Neural progenitor cell (in vitro differentiated cells): ENCODE data around the gene CYB5R4. TPM values are rescaled to one million over a fixed set of nuclear protein-coding genes. Genes with fewer than 3 reads are reported as not detected.
"Not testable (repeated sequence)": the region's sequence is repeated elsewhere in the genome, so short reads cannot be mapped to it uniquely, and the experiment has no call there.

ENCODE experiments used
- DNase-seq: peaks from one replicate; pipeline ENCODE4 v3.0.0-alpha.2; 2016; ENCODE audit warnings: low spot score
- H2AFZ ChIP-seq: fragments of 200-600 bp; sonication (generic); replicated peaks from 2 replicates; pipeline ENCODE4 v1.6.1; 2016; ENCODE audit warnings: antibody characterized with exemption
- H3F3A ChIP-seq: fragments of 200-600 bp; sonication (generic); 2 replicates; pipeline ENCODE4 v1.6.1; 2016; ENCODE audit warnings: antibody characterized with exemption, low read depth
- H3K27ac ChIP-seq: fragments of 200-600 bp; sonication (generic); 2 replicates; pipeline ENCODE4 v1.5.1; 2016; ENCODE audit warnings: mild to moderate bottlenecking
- H3K27me3 ChIP-seq: fragments of 200-600 bp; sonication (generic); 2 replicates; pipeline ENCODE4 v1.6.1; 2016; ENCODE audit warnings: mild to moderate bottlenecking, moderate library complexity
- H3K36me3 ChIP-seq: fragments of 200-600 bp; sonication (generic); 2 replicates; pipeline ENCODE4 v1.5.1; 2016
- H3K4me1 ChIP-seq: fragments of 200-600 bp; sonication (generic); 2 replicates; pipeline ENCODE4 v1.6.1; 2016; ENCODE audit warnings: mixed run types
- H3K4me2 ChIP-seq: fragments of 200-600 bp; sonication (generic); 2 replicates; pipeline ENCODE4 v1.6.1; 2016
- H3K4me3 ChIP-seq: fragments of 200-600 bp; sonication (generic); 2 replicates; pipeline ENCODE4 v1.5.1; 2016
- H3K79me2 ChIP-seq: fragments of 200-600 bp; sonication (generic); 2 replicates; pipeline ENCODE4 v1.6.1; 2016; ENCODE audit warnings: low read depth
- H3K9ac ChIP-seq: fragments of 200-600 bp; sonication (generic); 2 replicates; pipeline ENCODE4 v1.6.1; 2016
- H3K9me3 ChIP-seq: fragments of 200-600 bp; sonication (generic); 2 replicates; pipeline ENCODE4 v1.5.1; 2016; ENCODE audit warnings: low read depth
- H4K20me1 ChIP-seq: fragments of 200-600 bp; sonication (generic); 2 replicates; pipeline ENCODE4 v1.6.1; 2016; ENCODE audit warnings: low read depth
- H3K27ac Mint-ChIP-seq: 3 replicates; pipeline ENCODE4 v1.8.0; 2021; ENCODE audit warnings: mixed read lengths
- H3K27me3 Mint-ChIP-seq: 2 replicates; pipeline ENCODE4 v1.8.0; 2022; ENCODE audit warnings: low read depth, mild to moderate bottlenecking, inconsistent platforms, moderate library complexity, mixed read lengths; ENCODE audit not compliant: insufficient read depth
- H3K36me3 Mint-ChIP-seq: 3 replicates; pipeline ENCODE4 v1.8.0; 2021; ENCODE audit warnings: mixed read lengths
- H3K4me1 Mint-ChIP-seq: 3 replicates; pipeline ENCODE4 v1.8.0; 2021; ENCODE audit warnings: mixed read lengths
- H3K4me3 Mint-ChIP-seq: 3 replicates; pipeline ENCODE4 v1.8.0; 2021; ENCODE audit warnings: mild to moderate bottlenecking, moderate library complexity, mixed read lengths
- H3K9me3 Mint-ChIP-seq: 3 replicates; pipeline ENCODE4 v1.8.0; 2020; ENCODE audit warnings: mixed read lengths
- CTCF ChIP-seq: fragments of 200-600 bp; sonication (generic); IDR thresholded peaks from 2 replicates; pipeline ENCODE4 v1.5.1; 2017; ENCODE audit warnings: antibody characterized with exemption, mild to moderate bottlenecking
- EZH2 ChIP-seq: fragments of 200-600 bp; sonication (generic); IDR thresholded peaks from 2 replicates; pipeline ENCODE4 v1.6.1; 2017; ENCODE audit warnings: antibody characterized with exemption, mild to moderate bottlenecking, moderate library complexity
- EZH2phosphoT487 ChIP-seq: fragments of 200-600 bp; sonication (generic); IDR thresholded peaks from 2 replicates; pipeline ENCODE4 v1.6.1; 2017; ENCODE audit warnings: antibody characterized with exemption
- total RNA-seq: library from RNA; depleted of rRNA; stranded (reverse); fragments of >200 nt; gene quantifications from 2 replicates; pipeline ENCODE4 v1.2.3, GENCODE V29; 2015; ENCODE audit warnings: low replicate concordance

Gene CYB5R4
- total RNA-seq, 1 donor from 2014 or later: 8.5 TPM

GRCh38 chr6:83905648-83906047, 46.2 kb downstream of the CYB5R4 start:
- Histone ChIP-seq H3K9ac (no peak overlapping the region), H3K4me1 (no peaks in the 10 kb centered on the region), H3K27ac (no peak overlapping the region), H3K4me3 (no peak overlapping the region), H3K27me3 (no peaks in the 10 kb centered on the region), H3K36me3 (no peaks in the 10 kb centered on the region), H2AFZ (no peak overlapping the region), H3F3A (no peaks in the 10 kb centered on the region), H3K4me2 (no peak overlapping the region), H3K79me2 (peaks cover 21% of the 10 kb centered on the region), H3K9me3 (no peaks in the 10 kb centered on the region), H4K20me1 (no peaks in the 10 kb centered on the region)
- Mint-ChIP-seq H3K36me3 (peaks cover 4% of the 10 kb centered on the region), H3K27ac (no peak overlapping the region), H3K9me3 (peaks cover 26% of the 10 kb centered on the region), H3K4me1 (no peaks in the 10 kb centered on the region), H3K27me3 (no peaks in the 10 kb centered on the region), H3K4me3 (no peak overlapping the region)
- no peak for DNase-seq
- no peak for TF ChIP-seq EZH2phosphoT487
- TF ChIP-seq EZH2: no peak
- no peak for TF ChIP-seq CTCF

GRCh38 chr6:83907623-83908390, 48.3 kb downstream of the CYB5R4 start:
- H3K27me3 ChIP-seq, DNase-seq, H3K27ac ChIP-seq, H3K27me3 Mint-ChIP-seq, H2AFZ ChIP-seq, H3K27ac Mint-ChIP-seq, H3K36me3 Mint-ChIP-seq, H3K4me3 ChIP-seq, H3K4me3 Mint-ChIP-seq, H3F3A ChIP-seq, H3K4me1 ChIP-seq, H4K20me1 ChIP-seq, H3K9ac ChIP-seq, H3K4me1 Mint-ChIP-seq, H3K4me2 ChIP-seq, H3K9me3 ChIP-seq, H3K36me3 ChIP-seq: not testable (repeated sequence)
- peaks cover 20% of the 10 kb centered on the region for H3K79me2 ChIP-seq
- peaks cover 14% of the 10 kb centered on the region for H3K9me3 Mint-ChIP-seq

GRCh38 chr6:83908813-83909212, 49.3 kb downstream of the CYB5R4 start:
- Histone ChIP-seq H3K9me3 (no peaks in the 10 kb centered on the region), H3K27me3 (no peaks in the 10 kb centered on the region), H3F3A (no peaks in the 10 kb centered on the region), H3K4me3 (no peak overlapping the region), H3K36me3 (no peaks in the 10 kb centered on the region), H3K9ac (no peak overlapping the region), H3K4me1 (no peaks in the 10 kb centered on the region), H2AFZ (no peak overlapping the region), H3K4me2 (no peak overlapping the region), H4K20me1 (no peaks in the 10 kb centered on the region), H3K79me2 (peaks cover 10% of the 10 kb centered on the region), H3K27ac (no peak overlapping the region)
- no peaks in the 10 kb centered on the region for H3K4me1 Mint-ChIP-seq
- TF ChIP-seq EZH2 (no peak), CTCF (no peak), EZH2phosphoT487 (no peak)
- no peaks in the 10 kb centered on the region for H3K27me3 Mint-ChIP-seq
- H3K36me3 Mint-ChIP-seq: peaks cover 4% of the 10 kb centered on the region
- H3K27ac Mint-ChIP-seq: no peak overlapping the region
- no peak for DNase-seq
- no peak overlapping the region for H3K4me3 Mint-ChIP-seq
- H3K9me3 Mint-ChIP-seq: peaks cover 9% of the 10 kb centered on the region

GRCh38 chr6:83911278-83911677, 51.8 kb downstream of the CYB5R4 start:
- Histone ChIP-seq H3K9ac (no peak overlapping the region), H3K4me2 (no peak overlapping the region), H3K4me1 (no peaks in the 10 kb centered on the region), H3K9me3 (no peaks in the 10 kb centered on the region), H3F3A (no peaks in the 10 kb centered on the region), H3K36me3 (no peaks in the 10 kb centered on the region), H3K4me3 (no peak overlapping the region), H3K27me3 (no peaks in the 10 kb centered on the region), H3K79me2 (peaks cover 3% of the 10 kb centered on the region), H2AFZ (no peak overlapping the region), H4K20me1 (no peaks in the 10 kb centered on the region), H3K27ac (no peak overlapping the region)
- no peaks in the 10 kb centered on the region for H3K27me3 Mint-ChIP-seq
- H3K9me3 Mint-ChIP-seq: no peaks in the 10 kb centered on the region
- no peak overlapping the region for H3K4me3 Mint-ChIP-seq
- no peaks in the 10 kb centered on the region for H3K4me1 Mint-ChIP-seq
- no peaks in the 10 kb centered on the region for H3K36me3 Mint-ChIP-seq
- no peak for TF ChIP-seq EZH2phosphoT487
- TF ChIP-seq CTCF: no peak
- TF ChIP-seq EZH2: no peak
- H3K27ac Mint-ChIP-seq: no peak overlapping the region
- DNase-seq: no peak
